Upper lobe of left lung (tissue), 4 donors: ENCODE results near the gene SIGLECL1.

ENCODE experiments used
- POLR2A ChIP-seq, 4 donors: fragments of 450-650 bp; IDR thresholded peaks; one replicate each; pipeline ENCODE4 v1.5.1; 2016 to 2017; ENCODE audit warnings: antibody characterized with exemption in 4 of 4, mild to moderate bottlenecking in 2 of 4
- TF ChIP-seq, protein P1 (sequence below), 6 experiments: fragments of 450-650 bp in 4 of 6; fragments of 200-600 bp in 2 of 6; sonication (generic) in 2 of 6; IDR thresholded peaks; one replicate each; pipeline ENCODE4 v1.5.1; 2016 to 2019; ENCODE audit warnings: antibody characterized with exemption in 6 of 6

DNA sequence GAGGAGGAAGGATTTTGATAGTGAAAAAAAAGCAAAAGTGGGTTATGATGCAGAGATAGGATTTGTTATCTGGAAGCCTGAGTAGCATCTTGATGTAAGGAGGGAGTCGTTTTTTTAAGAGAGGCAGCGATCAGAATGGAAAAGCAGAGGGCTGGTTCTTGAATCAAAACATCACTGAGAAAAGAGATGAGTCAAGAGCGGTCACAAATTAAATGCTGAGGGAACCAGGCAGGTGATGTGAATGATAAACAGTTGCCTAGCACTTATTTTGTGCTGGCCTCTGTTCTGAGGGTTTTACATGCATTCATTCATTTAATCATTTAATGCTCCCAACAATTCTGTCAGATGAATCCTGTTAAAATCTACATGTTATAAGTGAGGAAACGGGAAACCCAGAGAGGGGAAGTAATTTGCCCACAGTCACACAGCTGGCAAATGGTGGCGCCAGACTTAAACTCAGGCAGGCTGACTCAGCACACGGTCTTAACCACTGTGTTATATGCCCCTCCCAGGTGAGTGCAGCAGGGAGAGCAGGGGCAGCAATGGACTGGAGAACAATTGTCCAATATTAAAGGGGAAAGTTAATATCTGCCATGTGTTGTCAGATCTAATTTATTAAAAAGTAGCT lies 21.4 kb downstream of the SIGLECL1 start:
- TF ChIP-seq, protein P1, sequence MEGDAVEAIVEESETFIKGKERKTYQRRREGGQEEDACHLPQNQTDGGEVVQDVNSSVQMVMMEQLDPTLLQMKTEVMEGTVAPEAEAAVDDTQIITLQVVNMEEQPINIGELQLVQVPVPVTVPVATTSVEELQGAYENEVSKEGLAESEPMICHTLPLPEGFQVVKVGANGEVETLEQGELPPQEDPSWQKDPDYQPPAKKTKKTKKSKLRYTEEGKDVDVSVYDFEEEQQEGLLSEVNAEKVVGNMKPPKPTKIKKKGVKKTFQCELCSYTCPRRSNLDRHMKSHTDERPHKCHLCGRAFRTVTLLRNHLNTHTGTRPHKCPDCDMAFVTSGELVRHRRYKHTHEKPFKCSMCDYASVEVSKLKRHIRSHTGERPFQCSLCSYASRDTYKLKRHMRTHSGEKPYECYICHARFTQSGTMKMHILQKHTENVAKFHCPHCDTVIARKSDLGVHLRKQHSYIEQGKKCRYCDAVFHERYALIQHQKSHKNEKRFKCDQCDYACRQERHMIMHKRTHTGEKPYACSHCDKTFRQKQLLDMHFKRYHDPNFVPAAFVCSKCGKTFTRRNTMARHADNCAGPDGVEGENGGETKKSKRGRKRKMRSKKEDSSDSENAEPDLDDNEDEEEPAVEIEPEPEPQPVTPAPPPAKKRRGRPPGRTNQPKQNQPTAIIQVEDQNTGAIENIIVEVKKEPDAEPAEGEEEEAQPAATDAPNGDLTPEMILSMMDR (IDR thresholded peaks at IDR 0.05) = no peak
- TF ChIP-seq POLR2A (IDR thresholded peaks at IDR 0.05) = no peak
